NCI-H524 (cell line): ENCODE data around the gene ALDH5A1.
A peak's percentile ranks its signal among the peaks of the same experiment; 100 is the strongest.

ENCODE experiments used
- DNase-seq, 2 experiments: peaks; one replicate each; lab custom pipeline; 2025; lab: John Stamatoyannopoulos, UW

The ALDH5A1 gene

GRCh38 chr6:24524805-24525204 is 30.0 kb downstream of the ALDH5A1 start:
- DNase-seq = peak; percentile 31 to 54

GRCh38 chr6:24529985-24530384 is 35.2 kb downstream of the ALDH5A1 start:
- no peak for DNase-seq

- no peak for DNase-seq
These were observed 39.6 kb downstream of the ALDH5A1 start for GRCh38 chr6:24534329-24534728.

DNA sequence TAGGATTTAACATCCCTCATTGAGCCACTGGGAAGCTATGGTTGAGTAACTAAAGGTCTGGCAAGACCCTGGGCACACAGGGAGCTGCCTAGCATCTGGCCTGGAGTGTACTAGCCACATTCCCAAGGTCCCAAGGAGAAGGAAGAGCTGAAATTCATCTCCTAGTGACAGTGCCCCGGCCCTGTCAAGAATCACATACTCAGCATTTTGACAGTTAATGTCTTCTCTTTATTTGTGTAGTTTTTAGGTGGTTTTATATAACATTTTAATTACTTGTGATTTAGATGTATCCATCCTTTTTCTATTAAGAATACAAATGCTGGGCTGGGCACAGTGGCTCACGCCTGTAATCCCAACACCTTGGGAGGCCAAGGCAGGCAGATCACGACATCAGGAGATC is 40.4 kb downstream of the ALDH5A1 start:
- DNase-seq = no peak

- no peak for DNase-seq
These were observed 41.7 kb downstream of the ALDH5A1 start for GRCh38 chr6:24536466-24536865.

- DNase-seq = no peak
These were observed 42.4 kb downstream of the ALDH5A1 start for GRCh38 chr6:24537082-24537699.

- DNase-seq = no peak
These were observed 43.1 kb downstream of the ALDH5A1 start for GRCh38 chr6:24537771-24538385.

DNA sequence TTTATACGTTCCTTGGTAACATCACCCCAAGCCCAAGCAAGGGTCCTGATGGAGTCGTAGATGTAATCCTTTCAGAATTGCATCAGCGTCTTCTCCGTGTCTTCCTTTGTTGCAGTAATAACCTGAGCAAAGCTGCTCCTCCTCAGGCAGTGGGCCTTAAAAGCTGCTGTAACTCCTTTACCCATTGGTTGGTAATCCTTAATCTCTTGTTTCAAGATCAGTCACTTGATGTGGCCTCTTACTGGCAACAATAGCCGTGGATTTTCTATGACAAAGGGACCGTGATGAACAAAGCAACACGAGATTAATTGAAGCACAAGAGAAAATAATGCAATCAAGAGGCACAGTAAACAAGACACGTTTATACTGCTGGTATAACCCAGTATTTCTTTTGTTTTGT is 44.6 kb downstream of the ALDH5A1 start:
- peak in 1 of 2 experiments; percentile 51 for DNase-seq

DNA sequence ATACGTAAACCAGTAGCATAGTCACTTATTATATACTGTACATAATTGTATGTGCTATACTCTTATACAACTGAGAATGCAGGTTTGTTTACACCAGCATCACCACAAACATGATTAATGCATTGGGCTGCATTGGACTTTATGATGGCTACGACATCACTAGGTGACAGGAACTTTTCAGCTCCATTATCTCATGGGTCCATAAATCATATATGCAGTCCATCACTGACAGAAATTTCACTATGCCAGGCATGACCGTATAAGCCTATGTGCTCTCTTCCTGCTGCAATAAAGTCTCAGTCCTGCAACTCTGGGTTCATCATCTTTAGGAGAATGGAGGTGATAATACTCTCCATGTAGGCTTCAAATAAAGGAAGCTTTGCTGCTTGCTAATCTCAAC is 45.4 kb downstream of the ALDH5A1 start:
- no peak for DNase-seq

DNA sequence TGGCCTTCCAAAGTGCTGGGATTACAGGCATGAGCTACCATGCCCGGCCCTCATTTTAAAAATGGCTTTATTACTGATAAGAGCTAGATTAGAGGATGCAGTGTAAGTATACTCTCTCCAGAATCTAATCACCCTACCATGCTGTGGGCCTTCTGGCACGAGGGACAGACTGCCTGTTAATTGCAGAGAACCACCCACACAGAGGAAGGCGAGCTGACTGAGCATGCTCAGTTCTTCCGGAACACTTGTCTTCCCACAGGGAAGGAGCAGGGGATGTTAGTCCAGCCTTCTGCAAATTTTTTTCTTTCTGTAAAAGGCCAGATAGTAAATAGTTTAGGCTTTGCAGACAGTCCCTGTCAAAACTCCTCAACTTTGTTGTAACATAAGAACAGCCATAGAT is 48.9 kb downstream of the ALDH5A1 start:
- DNase-seq = peak; percentile 22 to 62

DNA sequence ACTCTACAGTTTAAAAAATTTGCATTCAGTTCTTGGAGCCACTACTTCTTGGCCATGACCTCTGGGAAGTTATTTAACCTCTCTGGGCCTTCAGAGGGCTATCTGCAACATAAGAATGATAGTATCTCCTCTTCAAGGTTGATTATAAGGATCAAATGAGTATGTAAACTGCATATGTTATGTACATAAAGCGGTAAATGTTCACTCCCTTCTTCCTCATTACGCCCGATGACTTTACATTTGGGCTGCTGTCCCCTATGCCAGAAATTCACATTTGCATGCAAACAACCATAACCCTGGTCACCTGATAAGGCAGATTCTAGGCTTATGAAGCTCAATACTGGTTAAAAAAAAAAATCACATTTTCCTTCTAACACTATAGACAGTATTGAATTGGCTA is 50.4 kb downstream of the ALDH5A1 start:
- no peak for DNase-seq

DNA sequence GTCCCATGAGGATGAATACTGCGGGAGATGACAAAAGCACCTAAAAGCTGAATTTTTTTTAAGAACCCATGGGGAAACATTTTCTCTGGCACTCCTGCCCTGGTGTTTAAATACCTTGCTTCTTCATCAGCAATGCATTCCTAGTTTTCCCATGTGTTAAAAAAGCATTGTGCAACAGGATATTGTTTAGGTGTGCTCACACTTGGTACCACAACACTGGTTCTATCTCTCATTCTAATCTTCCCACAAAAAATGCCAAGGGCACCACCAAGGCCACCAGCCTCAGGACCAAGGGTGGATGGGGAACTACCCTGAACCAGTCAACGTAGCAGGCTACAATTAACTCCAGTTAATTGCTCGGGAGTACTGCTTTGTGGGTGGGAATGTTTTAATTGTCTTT is 50.9 kb downstream of the ALDH5A1 start:
- no peak for DNase-seq

- DNase-seq = peak; percentile 48 to 87
These were observed 51.7 kb downstream of the ALDH5A1 start for GRCh38 chr6:24546439-24546838.

DNA sequence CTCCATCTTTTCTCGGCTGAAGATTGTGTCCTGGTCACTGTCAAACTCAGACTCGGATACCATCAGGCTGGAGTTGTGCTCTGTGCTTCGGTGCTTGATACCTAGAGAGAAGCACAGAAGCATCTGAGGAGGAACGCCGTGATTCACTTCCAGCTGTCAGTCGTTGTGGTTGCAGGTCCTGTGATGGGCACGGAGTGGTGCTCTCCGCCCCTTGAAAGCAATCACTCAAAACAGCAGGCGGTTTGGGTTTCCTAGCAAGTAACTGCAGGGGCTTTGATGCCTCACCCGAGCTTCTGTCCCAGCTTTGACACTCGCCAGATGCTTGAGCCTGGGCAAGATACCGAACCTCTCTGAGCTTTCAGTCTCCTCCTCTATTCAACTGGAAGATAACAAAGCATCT is 52.5 kb downstream of the ALDH5A1 start:
- DNase-seq = peak; percentile 88 to 93

GRCh38 chr6:24549158-24549557 is 54.4 kb downstream of the ALDH5A1 start:
- DNase-seq = no peak

DNA sequence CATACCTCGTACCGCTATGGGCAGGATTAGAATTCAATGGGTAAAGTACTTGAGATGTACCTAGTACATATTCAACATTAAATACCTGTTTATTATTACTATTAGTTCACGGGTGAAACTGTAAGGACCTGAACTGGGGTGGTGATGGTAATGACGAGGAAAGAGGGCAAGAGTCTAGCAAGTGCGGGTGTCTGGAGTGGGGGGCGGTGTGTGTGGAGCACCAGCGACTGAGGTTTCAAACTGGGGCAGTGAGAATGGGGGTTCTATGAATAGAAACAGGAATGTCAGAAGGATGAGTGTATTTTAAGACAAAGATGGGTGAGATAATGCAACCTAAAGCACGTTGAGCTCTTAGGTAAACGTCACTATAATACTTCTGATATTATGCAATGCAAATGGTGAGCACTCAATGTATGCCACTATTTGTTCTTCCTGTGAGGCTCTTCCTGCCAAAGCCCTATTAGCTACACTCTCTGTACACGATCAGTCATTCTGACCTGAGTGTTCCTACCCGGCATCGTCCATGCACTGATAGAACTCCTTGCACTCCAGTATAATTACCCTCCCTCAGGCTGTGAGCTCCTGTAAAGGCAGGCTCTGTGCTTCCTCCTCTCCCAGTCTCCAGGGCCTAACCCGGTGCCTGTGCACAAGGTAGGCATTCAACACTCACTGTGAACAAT is 55.0 kb downstream of the ALDH5A1 start:
- DNase-seq = no peak

DNA sequence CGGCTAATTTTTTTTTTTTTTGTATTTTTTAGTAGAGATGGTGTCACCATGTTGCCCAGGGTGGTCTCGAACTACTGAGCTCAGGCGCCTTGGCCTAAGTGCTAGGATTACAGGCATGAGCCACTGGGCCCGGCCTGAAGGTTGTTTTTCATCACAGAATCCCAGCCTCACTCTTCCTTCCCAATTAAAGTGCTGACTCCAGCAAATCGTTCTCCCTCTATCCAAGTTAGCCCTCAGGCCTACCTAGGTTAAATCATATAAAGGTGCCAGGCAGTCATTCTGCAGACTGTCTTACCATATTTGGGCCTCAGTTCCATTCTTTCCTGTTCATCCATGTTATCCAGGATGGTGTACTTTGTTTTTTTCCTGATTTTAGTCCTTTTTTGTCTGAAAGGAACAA is 56.4 kb downstream of the ALDH5A1 start:
- DNase-seq = no peak

- no peak for DNase-seq
These were observed 59.7 kb downstream of the ALDH5A1 start for GRCh38 chr6:24554474-24554873.

GRCh38 chr6:24558516-24558915 is 63.7 kb downstream of the ALDH5A1 start:
- no peak for DNase-seq

DNA sequence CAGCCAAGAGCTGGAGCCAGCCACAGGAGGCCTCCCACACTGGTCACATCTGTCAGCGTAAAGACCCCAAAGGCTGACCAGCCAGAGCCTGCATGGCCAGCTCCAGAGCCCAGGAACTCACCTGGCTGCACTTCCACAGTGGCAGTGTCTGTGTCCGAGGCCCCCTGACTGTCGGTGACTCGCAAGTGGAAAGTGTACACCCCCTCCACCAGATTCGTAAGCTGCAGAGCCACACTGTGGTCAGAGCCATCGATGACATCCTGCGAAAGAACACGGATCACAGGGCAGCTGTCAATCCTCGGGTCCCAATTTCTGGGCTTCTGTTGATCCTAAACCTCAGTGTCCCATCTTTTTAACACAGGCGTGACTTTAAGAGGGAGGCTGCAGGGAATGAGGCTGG is 69.3 kb downstream of the ALDH5A1 start:
- no peak for DNase-seq

DNA sequence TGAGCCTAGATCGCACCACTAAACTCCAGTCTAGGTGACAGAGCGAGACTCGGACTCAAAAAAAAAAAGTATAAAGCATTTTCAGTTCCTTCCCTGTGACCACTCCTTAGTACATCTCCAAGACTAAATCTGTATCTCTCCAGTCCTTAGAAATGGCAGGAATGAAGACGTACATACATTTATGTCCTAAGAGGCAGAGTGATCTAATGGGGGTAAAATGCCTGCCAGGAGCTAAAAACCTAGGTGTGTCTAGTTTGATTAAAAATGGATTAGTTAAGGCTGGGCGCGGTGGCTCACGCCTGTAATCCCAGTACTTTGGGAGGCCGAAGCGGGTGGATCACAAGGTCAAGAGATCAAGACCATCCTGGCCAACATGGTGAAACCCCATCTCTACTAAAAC is 70.4 kb downstream of the ALDH5A1 start:
- no peak for DNase-seq

DNA sequence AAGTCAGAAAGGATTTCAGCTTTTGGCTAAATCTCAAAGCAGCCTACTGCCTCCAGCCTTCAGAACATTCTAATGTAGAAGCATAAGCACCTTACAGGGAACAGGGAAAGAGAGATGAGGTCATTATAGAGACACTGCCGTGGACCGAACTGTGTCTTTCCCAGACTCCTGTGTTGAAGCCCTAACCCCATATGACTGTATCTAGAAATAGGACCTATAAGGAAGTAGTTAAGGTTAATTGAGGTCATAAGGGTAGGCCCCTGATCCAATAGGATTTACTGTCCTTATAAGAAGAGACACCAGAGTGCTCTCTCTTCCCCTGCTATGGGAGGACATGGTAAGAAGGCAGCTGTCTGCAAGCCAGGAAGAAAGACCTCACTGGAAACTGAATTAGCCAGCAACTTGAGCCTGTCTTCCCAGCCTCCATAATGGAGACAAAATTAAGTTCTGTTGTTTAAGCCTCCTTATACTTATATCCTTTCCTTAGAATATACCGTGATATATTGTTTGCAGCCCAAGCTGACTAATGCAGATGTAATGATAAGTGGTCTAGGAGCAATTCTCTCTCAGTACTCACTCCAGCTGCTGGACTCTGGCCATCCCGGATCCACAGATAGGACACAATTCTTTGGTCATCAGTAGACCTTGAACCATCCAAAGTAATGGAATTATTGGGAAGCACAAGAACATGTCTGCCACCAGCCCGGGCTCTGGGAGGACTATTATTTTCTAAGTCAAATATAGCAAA is 71.4 kb downstream of the ALDH5A1 start:
- no peak for DNase-seq

- DNase-seq = no peak
These were observed 73.9 kb downstream of the ALDH5A1 start for GRCh38 chr6:24568683-24569082.
